GM06990 (cell line): ENCODE measurements around the gene CDH20.

ENCODE experiments used
- DNase-seq: peaks from one replicate; pipeline ENCODE4 v3.0.0-alpha.2; 2011; ENCODE audit not compliant: insufficient read length; ENCODE audit errors: extremely low read depth
- H3K27me3 ChIP-seq: replicated peaks from 2 replicates; pipeline ENCODE4 v1.6.0; 2011; ENCODE audit warnings: low read length; ENCODE audit not compliant: control insufficient read depth, insufficient read depth
- H3K36me3 ChIP-seq: 2 replicates; pipeline ENCODE4 v1.5.1; 2011; ENCODE audit warnings: low read length; ENCODE audit not compliant: control insufficient read depth, insufficient read depth
- H3K4me3 ChIP-seq: replicated peaks from 2 replicates; pipeline ENCODE4 v1.5.1; 2011; ENCODE audit warnings: low read depth, mild to moderate bottlenecking, control low read depth, low read length
- CTCF ChIP-seq: IDR thresholded peaks from 2 replicates; pipeline ENCODE4 v1.5.1; 2011; ENCODE audit warnings: low read length, control low read depth, mild to moderate bottlenecking, inconsistent platforms; ENCODE audit not compliant: insufficient read depth, poor library complexity, severe bottlenecking

Gene CDH20

GRCh38 chr18:61569176-61569892, 236.1 kb downstream of the CDH20 start:
- no peaks in the 10 kb centered on the region for H3K36me3 ChIP-seq
- no peak overlapping the region for H3K4me3 ChIP-seq
- no peak for DNase-seq
- TF ChIP-seq CTCF: no peak
- no peaks in the 10 kb centered on the region for H3K27me3 ChIP-seq

GRCh38 chr18:61570070-61570469, 236.8 kb downstream of the CDH20 start:
- no peak for DNase-seq
- no peak for TF ChIP-seq CTCF
- Histone ChIP-seq H3K36me3 (no peaks in the 10 kb centered on the region), H3K27me3 (no peaks in the 10 kb centered on the region), H3K4me3 (no peak overlapping the region)

- no peaks in the 10 kb centered on the region for H3K27me3 ChIP-seq
- H3K36me3 ChIP-seq: no peaks in the 10 kb centered on the region
- TF ChIP-seq CTCF: no peak
- no peak overlapping the region for H3K4me3 ChIP-seq
- no peak for DNase-seq
Observed at GRCh38 chr18:61572084-61572655, 238.9 kb downstream of the CDH20 start.

DNA sequence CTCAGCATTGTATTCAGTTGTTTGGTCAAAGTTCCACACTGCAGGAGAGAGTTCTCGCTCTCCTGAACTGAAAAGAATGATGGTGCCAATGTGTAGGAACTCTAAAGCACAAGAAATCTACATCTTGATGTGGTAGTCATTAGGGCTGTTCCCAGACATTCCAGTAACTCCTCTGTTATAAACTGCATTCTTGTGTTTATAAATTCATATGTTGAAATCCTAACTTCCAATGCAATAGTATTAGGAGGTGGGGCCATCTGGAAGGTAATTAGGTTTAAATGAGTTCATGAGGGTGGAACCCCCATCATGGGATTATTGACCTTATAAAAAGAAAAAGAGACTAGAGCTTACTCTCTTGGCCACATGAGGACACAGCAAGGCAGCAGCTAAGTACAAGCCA, 239.6 kb downstream of the CDH20 start:
- TF ChIP-seq CTCF: no peak
- H3K36me3 ChIP-seq: no peaks in the 10 kb centered on the region
- no peak overlapping the region for H3K4me3 ChIP-seq
- H3K27me3 ChIP-seq: no peaks in the 10 kb centered on the region
- DNase-seq: no peak

- no peak for TF ChIP-seq CTCF
- DNase-seq: no peak
- no peak overlapping the region for H3K4me3 ChIP-seq
- no peaks in the 10 kb centered on the region for H3K27me3 ChIP-seq
- H3K36me3 ChIP-seq: no peaks in the 10 kb centered on the region
Observed at GRCh38 chr18:61574665-61575064, 241.4 kb downstream of the CDH20 start.
